Calu3 (cell line): Measurements from ENCODE around the gene OR1J2. TPM values are rescaled to one million over a fixed set of nuclear protein-coding genes. Genes with fewer than 3 reads are reported as not detected.

Experiments used
- BruUV-seq: library from RNA; stranded (reverse); fragments of 400-500 nt; replicated peaks from 2 replicates; lab custom pipeline; 2021; lab: Mats Ljungman, UMichigan
- CTCF ChIA-PET: fragments of 300-600 bp; sonication (Branson Sonifier 250); formaldehyde crosslinking; loops from one replicate; lab custom pipeline; 2022; ENCODE audit warnings: antibody characterized with exemption; lab: Charles Lee
- DNase-seq: peaks from one replicate; pipeline ENCODE4 v3.0.0; 2022
- H3K27ac Mint-ChIP-seq: one replicate; pipeline ENCODE4 v1.8.0; 2022; ENCODE audit warnings: mixed read lengths; ENCODE audit not compliant: unreplicated experiment
- H3K27me3 Mint-ChIP-seq: one replicate; pipeline ENCODE4 v1.8.0; 2022; ENCODE audit warnings: mixed read lengths; ENCODE audit not compliant: unreplicated experiment
- H3K36me3 Mint-ChIP-seq: one replicate; pipeline ENCODE4 v1.8.0; 2022; ENCODE audit warnings: mild to moderate bottlenecking, moderate library complexity, mixed read lengths; ENCODE audit not compliant: insufficient read depth, unreplicated experiment
- H3K4me1 Mint-ChIP-seq: one replicate; pipeline ENCODE4 v1.8.0; 2022; ENCODE audit warnings: mild to moderate bottlenecking, low read depth, mixed read lengths; ENCODE audit not compliant: unreplicated experiment
- H3K4me3 Mint-ChIP-seq: one replicate; pipeline ENCODE4 v1.8.0; 2022; ENCODE audit warnings: mild to moderate bottlenecking, low read depth, moderate library complexity, mixed read lengths; ENCODE audit not compliant: unreplicated experiment
- H3K9me3 Mint-ChIP-seq: one replicate; pipeline ENCODE4 v1.8.0; 2022; ENCODE audit warnings: low read depth, mixed read lengths; ENCODE audit not compliant: unreplicated experiment
- intact Hi-C: fragments of 100-400 bp; cut with micrococcal nuclease; formaldehyde crosslinking; loops from one replicate; pipeline ENCODE4 v1.10.0; 2022; ENCODE audit not compliant: unreplicated experiment
- total RNA-seq: library from RNA; stranded (reverse); gene quantifications from 2 replicates; pipeline ENCODE4 v1.2.3, GENCODE V29; 2022
- TF ChIP-seq, protein P1 (sequence below): fragments of 200-600 bp; IDR thresholded peaks from one replicate; pipeline ENCODE4 v1.8.0; 2022; ENCODE audit warnings: antibody characterized with exemption; ENCODE audit not compliant: unreplicated experiment

OR1J2 gene
- total RNA-seq, 1 experiment from 2014 or later: not detected

DNA sequence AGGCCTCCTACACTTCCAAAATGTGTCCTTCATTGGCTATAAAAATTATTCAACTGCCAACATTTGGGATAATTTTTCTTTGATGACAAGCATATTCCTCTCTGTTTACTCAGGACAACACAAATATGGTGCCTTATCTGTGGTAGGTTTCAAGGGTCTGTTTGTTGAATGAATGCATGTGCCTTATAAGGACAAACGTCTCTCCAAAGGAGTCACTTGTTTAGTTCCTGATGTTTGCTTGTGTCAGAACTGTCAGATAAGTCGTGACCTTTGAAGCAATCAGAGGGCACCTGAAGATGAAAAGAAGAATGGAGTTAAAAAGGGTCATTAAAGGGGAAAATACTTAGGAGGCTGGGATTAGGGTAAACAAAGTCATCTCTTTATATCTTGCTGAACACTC is 3.6 kb upstream of the OR1J2 start:
- Mint-ChIP-seq H3K36me3 (no peaks in the 10 kb centered on the region), H3K4me1 (no peaks in the 10 kb centered on the region), H3K9me3 (no peaks in the 10 kb centered on the region), H3K27me3 (no peaks in the 10 kb centered on the region), H3K27ac (no peak overlapping the region), H3K4me3 (no peak overlapping the region)
- CTCF ChIA-PET: no interaction called here
- DNase-seq: no peak
- no TSS peak for BruUV-seq
- intact Hi-C loops: no loop called here
- TF ChIP-seq, protein P1, sequence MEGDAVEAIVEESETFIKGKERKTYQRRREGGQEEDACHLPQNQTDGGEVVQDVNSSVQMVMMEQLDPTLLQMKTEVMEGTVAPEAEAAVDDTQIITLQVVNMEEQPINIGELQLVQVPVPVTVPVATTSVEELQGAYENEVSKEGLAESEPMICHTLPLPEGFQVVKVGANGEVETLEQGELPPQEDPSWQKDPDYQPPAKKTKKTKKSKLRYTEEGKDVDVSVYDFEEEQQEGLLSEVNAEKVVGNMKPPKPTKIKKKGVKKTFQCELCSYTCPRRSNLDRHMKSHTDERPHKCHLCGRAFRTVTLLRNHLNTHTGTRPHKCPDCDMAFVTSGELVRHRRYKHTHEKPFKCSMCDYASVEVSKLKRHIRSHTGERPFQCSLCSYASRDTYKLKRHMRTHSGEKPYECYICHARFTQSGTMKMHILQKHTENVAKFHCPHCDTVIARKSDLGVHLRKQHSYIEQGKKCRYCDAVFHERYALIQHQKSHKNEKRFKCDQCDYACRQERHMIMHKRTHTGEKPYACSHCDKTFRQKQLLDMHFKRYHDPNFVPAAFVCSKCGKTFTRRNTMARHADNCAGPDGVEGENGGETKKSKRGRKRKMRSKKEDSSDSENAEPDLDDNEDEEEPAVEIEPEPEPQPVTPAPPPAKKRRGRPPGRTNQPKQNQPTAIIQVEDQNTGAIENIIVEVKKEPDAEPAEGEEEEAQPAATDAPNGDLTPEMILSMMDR: no peak

GRCh38 chr9:122518226-122518625 is 7.6 kb downstream of the OR1J2 start:
- BruUV-seq: no TSS peak
- intact Hi-C loops: loop anchor here (5.0 kb wide), 1 partner anchor 51 kb away; no protein-coding TSS in a partner anchor
- Mint-ChIP-seq H3K9me3 (no peaks in the 10 kb centered on the region), H3K27me3 (peaks cover 24% of the 10 kb centered on the region), H3K36me3 (no peaks in the 10 kb centered on the region), H3K27ac (no peak overlapping the region), H3K4me3 (no peak overlapping the region), H3K4me1 (no peaks in the 10 kb centered on the region)
- TF ChIP-seq, protein P1: no peak
- no peak for DNase-seq
- CTCF ChIA-PET: no interaction called here

GRCh38 chr9:122518841-122519240 is 8.2 kb downstream of the OR1J2 start, which contains the start of gene OR1J4:
TSS of gene OR1J4 (plus strand) at chr9:122519141. CDS start at chr9:122519141, 0 bp downstream.
- intact Hi-C loops: loop anchor here (5.0 kb wide), 1 partner anchor 52 kb away; no protein-coding TSS in a partner anchor
- CTCF ChIA-PET: no interaction called here
- no peak for DNase-seq
- Mint-ChIP-seq H3K27me3 (peaks cover 30% of the 10 kb centered on the region), H3K4me3 (no peak within 1 kb of the TSS), H3K27ac (no peak within 1 kb of the TSS), H3K36me3 (no peaks in the 10 kb centered on the region), H3K4me1 (no peaks in the 10 kb centered on the region), H3K9me3 (no peaks in the 10 kb centered on the region)
- TF ChIP-seq, protein P1: no peak
- BruUV-seq: no TSS peak

- CTCF ChIA-PET: no interaction called here
- no peak overlapping the region for H3K4me3 Mint-ChIP-seq
- DNase-seq: no peak
- intact Hi-C loops: loop anchor here (5.0 kb wide), 1 partner anchor 52 kb away; no protein-coding TSS in a partner anchor
- H3K27ac Mint-ChIP-seq: no peak overlapping the region
- peaks cover 33% of the 10 kb centered on the region for H3K27me3 Mint-ChIP-seq
- H3K9me3 Mint-ChIP-seq: no peaks in the 10 kb centered on the region
- TF ChIP-seq, protein P1: no peak
- H3K4me1 Mint-ChIP-seq: no peaks in the 10 kb centered on the region
- BruUV-seq: no TSS peak
- no peaks in the 10 kb centered on the region for H3K36me3 Mint-ChIP-seq
Observed at GRCh38 chr9:122519376-122519775, 8.8 kb downstream of the OR1J2 start.
